NCI-H460 (cell line): ENCODE data around the gene VAX1. TPM values are rescaled to one million over a fixed set of nuclear protein-coding genes. Genes with fewer than 3 reads are reported as not detected.
"Not testable (repeated sequence)": the region's sequence is repeated elsewhere in the genome, so short reads cannot be mapped to it uniquely, and the experiment has no call there.

Source experiments
- DNase-seq: peaks from one replicate; pipeline ENCODE4 v3.0.0-alpha.2; 2016; ENCODE audit warnings: low read depth; ENCODE audit errors: extremely low read depth
- small RNA-seq, 2 experiments: library from RNA; depleted of rRNA; stranded (forward); fragments of <200 nt; gene quantifications; one replicate each; pipeline ENCODE3, GENCODE V24; 2014
- total RNA-seq: library from RNA; depleted of rRNA; stranded (reverse); fragments of >200 nt; shearing (Covaris generic); gene quantifications from 2 replicates; pipeline ENCODE4 v1.2.3, GENCODE V29; 2014; rRNA removed

VAX1 gene
- total RNA-seq, 1 experiment from 2014 or later = 0.25 TPM

DNA sequence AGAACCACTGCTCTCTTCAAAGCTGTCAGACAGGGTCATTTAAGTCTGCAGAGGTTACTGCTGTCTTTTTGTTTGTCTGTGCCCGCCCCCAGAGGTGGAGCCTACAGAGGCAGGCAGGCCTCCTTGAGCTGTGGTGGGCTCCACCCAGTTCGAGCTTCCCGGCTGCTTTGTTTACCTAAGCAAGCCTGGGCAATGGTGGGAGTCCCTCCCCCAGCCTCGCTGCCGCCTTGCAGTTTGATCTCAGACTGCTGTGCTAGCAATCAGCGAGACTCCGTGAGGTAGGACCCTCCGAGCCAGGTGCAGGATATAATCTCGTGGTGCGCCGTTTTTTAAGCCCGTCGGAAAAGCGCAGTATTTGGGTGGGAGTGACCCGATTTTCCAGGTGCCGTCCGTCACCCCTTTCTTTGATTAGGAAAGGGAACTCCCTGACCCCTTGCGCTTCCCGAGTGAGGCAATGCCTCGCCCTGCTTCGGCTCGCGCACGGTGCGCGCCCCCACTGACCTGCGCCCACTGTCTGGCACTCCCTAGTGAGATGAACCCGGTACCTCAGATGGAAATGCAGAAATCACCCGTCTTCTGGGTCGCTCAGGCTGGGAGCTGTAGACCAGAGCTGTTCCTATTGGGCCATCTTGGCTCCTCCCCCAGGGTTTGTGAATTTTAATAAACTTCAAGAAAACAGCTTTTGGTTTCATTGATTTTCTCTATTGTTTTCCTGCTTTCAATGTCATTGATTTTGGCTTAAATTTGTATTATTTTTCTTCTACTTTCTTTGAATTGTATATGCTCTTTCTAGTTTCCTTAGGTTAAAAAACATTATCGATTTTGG is 53.4 kb downstream of the VAX1 start:
- not testable (repeated sequence) for DNase-seq

Small RNA genes within 50 kb of the gene (small RNA-seq; reads per million reads assigned to genes)
- 0 to 0.12 reads per million in 2 experiments for gene MIR3663

Other genes with a start within 250 kb of the VAX1 start
- gene SHTN1, start 133.1 kb downstream of the VAX1 start, total RNA-seq = 24.6 and 27.6 TPM in 2 replicates
- gene KCNK18, start 59.2 kb upstream of the VAX1 start, total RNA-seq = not detected in 2 replicates
- gene SLC18A2, start 102.8 kb upstream of the VAX1 start, total RNA-seq = 0.12 TPM in 1 of 2 replicates, not detected in the other
- gene PDZD8, start 237.2 kb upstream of the VAX1 start, total RNA-seq = 38.6 and 42.8 TPM in 2 replicates